HCEC 1CT (cell line): Measurements from ENCODE around the gene TMEM14B.
A peak's percentile ranks its signal among the peaks of the same experiment; 100 is the strongest.
"Not testable (repeated sequence)": the region's sequence is repeated elsewhere in the genome, so short reads cannot be mapped to it uniquely, and the experiment has no call there.

Experiments used
- DNase-seq: peaks from one replicate; pipeline ENCODE4 v3.0.0-alpha.2; 2017

The TMEM14B gene

GRCh38 chr6:10749734-10750133 lies 2.1 kb downstream of the TMEM14B start:
- no peak for DNase-seq

GRCh38 chr6:10750568-10750967 lies 3.0 kb downstream of the TMEM14B start:
- DNase-seq, result not testable (repeated sequence)

DNA sequence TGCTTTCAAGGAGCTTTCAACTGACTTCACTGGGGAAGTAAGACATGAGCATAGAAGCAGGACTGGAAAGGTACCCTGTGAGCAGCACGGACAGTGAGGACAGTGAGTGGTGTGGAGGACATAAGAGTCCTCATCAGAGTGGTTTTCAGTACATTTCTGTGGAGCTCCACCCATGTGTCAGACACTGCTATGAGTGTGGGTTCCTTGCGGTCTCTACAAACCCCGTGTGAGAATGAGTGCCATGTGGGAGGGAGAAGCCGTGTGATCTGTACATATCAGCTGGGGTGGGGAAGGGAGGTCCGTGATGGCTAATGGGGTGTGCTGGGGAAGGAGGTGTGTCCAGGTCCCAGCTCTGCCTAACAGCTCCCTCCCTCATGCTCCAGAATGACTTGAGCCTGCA lies 4.2 kb downstream of the TMEM14B start:
- DNase-seq, result not testable (repeated sequence)

GRCh38 chr6:10756085-10756484 lies 8.5 kb downstream of the TMEM14B start:
- DNase-seq, result no peak

DNA sequence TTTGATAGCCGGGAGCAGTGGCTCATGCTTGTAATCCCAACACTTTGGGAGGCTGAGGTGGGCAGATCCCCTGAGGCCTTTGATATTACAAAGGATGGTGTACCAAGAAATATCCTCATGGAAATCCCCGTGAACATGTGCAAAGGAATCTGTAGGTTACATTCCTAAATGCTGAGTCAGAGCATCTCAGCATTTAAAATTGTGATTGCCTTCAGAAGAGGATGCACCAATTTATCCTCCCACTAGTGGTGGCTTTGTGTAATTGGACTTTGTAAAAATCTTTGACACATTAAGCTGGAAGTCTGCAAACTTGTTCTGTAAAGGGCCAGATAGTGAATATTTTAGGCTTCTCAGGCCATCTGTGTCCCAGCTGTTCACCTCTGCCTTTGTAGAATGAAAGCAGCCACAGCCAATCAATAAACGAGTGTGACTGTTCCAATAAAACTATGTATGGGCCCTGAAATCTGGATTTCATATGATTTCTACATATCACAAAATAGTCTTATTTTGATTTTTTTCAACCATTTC lies 11.8 kb downstream of the TMEM14B start:
- DNase-seq, result peak; percentile 89

GRCh38 chr6:10759884-10760329 lies 12.3 kb downstream of the TMEM14B start:
- peak; percentile 86 for DNase-seq

GRCh38 chr6:10763006-10763405 lies 15.4 kb downstream of the TMEM14B start:
- peak; percentile 78 for DNase-seq

DNA sequence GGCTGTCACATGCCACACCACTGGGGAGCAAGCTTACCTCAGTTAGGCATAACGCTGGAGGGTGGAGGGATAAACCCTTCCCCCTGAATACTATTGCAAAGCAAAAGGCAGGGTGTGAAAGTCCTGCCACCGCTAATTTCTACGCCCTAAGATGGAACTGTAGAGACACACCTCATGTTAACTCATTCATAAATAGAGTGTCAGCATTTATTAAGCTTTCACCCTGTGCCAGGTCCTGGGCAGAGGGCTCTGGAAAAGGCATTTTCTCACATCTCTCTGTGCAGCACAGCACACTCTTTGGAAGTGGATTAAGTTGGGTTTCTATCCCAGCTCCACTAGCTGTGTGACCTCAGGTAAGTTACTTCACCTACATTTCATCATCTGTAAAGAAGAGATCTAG lies 21.8 kb downstream of the TMEM14B start:
- DNase-seq, result no peak

- DNase-seq, result no peak
Measured at GRCh38 chr6:10771371-10771894, 23.8 kb downstream of the TMEM14B start.

DNA sequence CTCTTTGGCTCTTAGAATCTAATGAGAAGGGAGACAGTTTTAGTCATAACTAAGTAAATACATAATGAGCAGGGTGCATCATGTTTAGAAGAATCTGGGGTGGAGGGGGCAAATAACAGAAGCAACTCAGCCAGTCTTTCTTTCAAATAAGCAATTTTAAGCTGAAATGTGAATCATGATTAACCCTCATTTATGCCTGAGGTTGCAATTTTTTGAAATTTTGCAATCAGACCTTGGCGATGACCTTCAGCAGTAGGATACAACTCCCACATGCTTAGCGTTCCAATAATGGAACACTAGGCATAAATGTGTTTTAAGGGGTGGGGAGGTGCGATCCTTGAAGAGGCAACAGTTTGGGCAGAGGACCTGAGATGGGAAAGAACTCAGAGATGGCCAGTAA lies 30.6 kb downstream of the TMEM14B start:
- no peak for DNase-seq

DNA sequence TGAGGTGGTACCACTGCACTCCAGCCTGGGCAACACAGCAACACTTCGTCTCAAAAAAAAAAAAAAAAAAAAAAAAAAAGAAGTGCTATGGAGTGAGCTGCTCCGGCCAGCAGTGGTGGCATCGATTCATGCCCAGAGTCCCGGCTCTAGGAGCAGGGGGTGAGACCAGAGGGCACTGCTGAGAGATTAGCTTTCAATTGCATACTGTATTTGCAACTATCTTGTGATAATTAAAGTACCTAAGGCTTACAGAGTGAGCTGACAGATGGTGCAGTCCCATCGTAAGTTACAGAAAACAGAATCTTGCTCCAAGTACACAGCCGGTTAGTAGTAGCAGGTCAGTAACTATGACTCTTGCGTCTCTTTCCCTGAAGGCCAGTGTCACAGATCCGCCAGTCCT lies 31.5 kb downstream of the TMEM14B start:
- DNase-seq, result no peak

- no peak for DNase-seq
Measured at GRCh38 chr6:10791673-10792072, 44.1 kb downstream of the TMEM14B start.

- DNase-seq, result no peak
Measured at GRCh38 chr6:10792101-10792500, 44.5 kb downstream of the TMEM14B start.

- no peak for DNase-seq
Measured at GRCh38 chr6:10793035-10793434, 45.4 kb downstream of the TMEM14B start.

GRCh38 chr6:10793695-10794094 lies 46.1 kb downstream of the TMEM14B start:
- no peak for DNase-seq

DNA sequence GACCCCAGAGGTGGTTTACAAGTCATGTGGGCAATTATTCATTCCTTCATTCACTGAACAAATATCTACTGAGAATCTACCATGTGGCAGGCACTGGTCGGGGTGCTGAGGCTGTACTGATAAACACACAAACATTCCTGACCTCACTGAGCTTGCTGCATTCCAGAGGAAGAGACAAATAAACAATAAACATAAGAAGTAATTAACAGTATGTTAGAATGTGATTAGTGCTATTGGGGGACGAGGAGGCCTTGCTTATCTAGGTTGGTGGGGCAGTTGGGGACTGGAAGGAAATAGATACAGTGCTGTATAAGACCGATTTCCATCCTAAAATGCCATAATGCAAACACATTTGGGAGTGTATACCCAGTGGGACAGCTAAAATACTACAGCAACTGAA lies 46.6 kb downstream of the TMEM14B start:
- DNase-seq, result no peak

- DNase-seq, result peak; percentile 54
Measured at GRCh38 chr6:10800810-10801209, 53.2 kb downstream of the TMEM14B start.

GRCh38 chr6:10801224-10801848 lies 53.7 kb downstream of the TMEM14B start:
- DNase-seq, result peak; percentile 43
